ENCODE results near the gene TXNDC5.

Gene TXNDC5

GRCh38 chr6:7958464-7958863 is 47.9 kb upstream of the TXNDC5 start:
- H3K27ac ChIP-seq (ENCODE audit: low read length): peak overlapping the region; percentile 53; the same call in 1 of the 2 replicates
- no peak for TF ChIP-seq EZH2 (optimal IDR thresholded peaks at IDR 0.05; ENCODE audit: low read depth, low read length)
- TF ChIP-seq CTCF (IDR thresholded peaks at IDR 0.05; ENCODE audit: low read length): no peak
- no peak for TF ChIP-seq EZH2phosphoT487 (IDR thresholded peaks at IDR 0.05; ENCODE audit: low read length)
- H3K4me1 ChIP-seq (ENCODE audit: low read length): peaks cover 38% of the 10 kb centered on the region
- H3K79me2 ChIP-seq (ENCODE audit: low read length): peaks cover 14% of the 10 kb centered on the region
- DNase-seq: peak; percentile 53
- H3K27me3 ChIP-seq (replicated peaks; ENCODE audit: insufficient read depth, low read length): no peaks in the 10 kb centered on the region
- H3K4me2 ChIP-seq (ENCODE audit: low read depth, low read length): no peak overlapping the region
- no peak overlapping the region for H3K9ac ChIP-seq (ENCODE audit: low read length)
- peaks cover 33% of the 10 kb centered on the region for H3F3A ChIP-seq (ENCODE audit: insufficient read depth, low read length)
- no peak overlapping the region for H2AFZ ChIP-seq (ENCODE audit: low read length)
- no peaks in the 10 kb centered on the region for H3K36me3 ChIP-seq (replicated peaks; ENCODE audit: insufficient read depth, low read length)
- no peaks in the 10 kb centered on the region for H3K9me2 ChIP-seq (replicated peaks; ENCODE audit: insufficient read depth, low read length)
- no peaks in the 10 kb centered on the region for H3K9me3 ChIP-seq (replicated peaks; ENCODE audit: insufficient read depth, low read length)
- no peak overlapping the region for H3K4me3 ChIP-seq (ENCODE audit: low read length)
- H4K20me1 ChIP-seq (ENCODE audit: insufficient read depth, low read length): no peaks in the 10 kb centered on the region

GRCh38 chr6:7956257-7956656 is 45.7 kb upstream of the TXNDC5 start:
- H3K9me2 ChIP-seq (replicated peaks; ENCODE audit: insufficient read depth, low read length): no peaks in the 10 kb centered on the region
- peaks cover 16% of the 10 kb centered on the region for H3F3A ChIP-seq (ENCODE audit: insufficient read depth, low read length)
- TF ChIP-seq CTCF (IDR thresholded peaks at IDR 0.05; ENCODE audit: low read length) (no peak), EZH2 (optimal IDR thresholded peaks at IDR 0.05; ENCODE audit: low read depth, low read length) (no peak), EZH2phosphoT487 (IDR thresholded peaks at IDR 0.05; ENCODE audit: low read length) (no peak)
- H3K9me3 ChIP-seq (replicated peaks; ENCODE audit: insufficient read depth, low read length): no peaks in the 10 kb centered on the region
- no peak for DNase-seq
- H3K27me3 ChIP-seq (replicated peaks; ENCODE audit: insufficient read depth, low read length): no peaks in the 10 kb centered on the region
- H3K79me2 ChIP-seq (ENCODE audit: low read length): peaks cover 9% of the 10 kb centered on the region
- H3K27ac ChIP-seq (ENCODE audit: low read length): no peak overlapping the region
- no peaks in the 10 kb centered on the region for H3K36me3 ChIP-seq (replicated peaks; ENCODE audit: insufficient read depth, low read length)
- no peak overlapping the region for H2AFZ ChIP-seq (ENCODE audit: low read length)
- H3K4me3 ChIP-seq (ENCODE audit: low read length): no peak overlapping the region
- H4K20me1 ChIP-seq (ENCODE audit: insufficient read depth, low read length): no peaks in the 10 kb centered on the region
- H3K4me1 ChIP-seq (ENCODE audit: low read length): peaks cover 24% of the 10 kb centered on the region
- no peak overlapping the region for H3K9ac ChIP-seq (ENCODE audit: low read length)
- no peak overlapping the region for H3K4me2 ChIP-seq (ENCODE audit: low read depth, low read length)

GRCh38 chr6:7954477-7955200 is 44.1 kb upstream of the TXNDC5 start:
- H3K27ac ChIP-seq (ENCODE audit: low read length): no peak overlapping the region
- H2AFZ ChIP-seq (ENCODE audit: low read length): no peak overlapping the region
- no peaks in the 10 kb centered on the region for H3K9me3 ChIP-seq (replicated peaks; ENCODE audit: insufficient read depth, low read length)
- no peaks in the 10 kb centered on the region for H3K9me2 ChIP-seq (replicated peaks; ENCODE audit: insufficient read depth, low read length)
- peaks cover 3% of the 10 kb centered on the region; the same call in 1 of the 2 replicates for H3F3A ChIP-seq (ENCODE audit: insufficient read depth, low read length)
- no peak for DNase-seq
- no peaks in the 10 kb centered on the region for H4K20me1 ChIP-seq (ENCODE audit: insufficient read depth, low read length)
- H3K4me2 ChIP-seq (ENCODE audit: low read depth, low read length): no peak overlapping the region
- no peaks in the 10 kb centered on the region for H3K36me3 ChIP-seq (replicated peaks; ENCODE audit: insufficient read depth, low read length)
- no peak overlapping the region for H3K4me3 ChIP-seq (ENCODE audit: low read length)
- no peaks in the 10 kb centered on the region for H3K27me3 ChIP-seq (replicated peaks; ENCODE audit: insufficient read depth, low read length)
- no peak overlapping the region for H3K9ac ChIP-seq (ENCODE audit: low read length)
- peaks cover 10% of the 10 kb centered on the region for H3K4me1 ChIP-seq (ENCODE audit: low read length)
- peaks cover 7% of the 10 kb centered on the region; the same call in 1 of the 2 replicates for H3K79me2 ChIP-seq (ENCODE audit: low read length)
- TF ChIP-seq EZH2 (optimal IDR thresholded peaks at IDR 0.05; ENCODE audit: low read depth, low read length) (no peak), EZH2phosphoT487 (IDR thresholded peaks at IDR 0.05; ENCODE audit: low read length) (no peak), CTCF (IDR thresholded peaks at IDR 0.05; ENCODE audit: low read length) (no peak)

All from MM.1S (cell line).